GM12878 (cell line): ENCODE results near the gene C10orf71.

Experiments
- CTCF ChIP-seq, 3 experiments: IDR thresholded peaks in 2 of 3; conservative IDR thresholded peaks in 1 of 3; 2 replicates each; pipeline ENCODE4 v1.5.1; 2011; ENCODE audit warnings: low read depth in 3 of 3, low read length in 3 of 3, mild to moderate bottlenecking in 3 of 3, control low read depth in 2 of 3, moderate library complexity in 2 of 3, inconsistent platforms in 1 of 3, mixed read lengths in 1 of 3; ENCODE audit not compliant: control insufficient read depth in 2 of 3, insufficient read depth in 1 of 3; ENCODE audit errors: extremely low read depth in 1 of 3
- TF ChIP-seq, protein P1 (sequence below): IDR thresholded peaks from 2 replicates; pipeline ENCODE4 v1.6.1; 2012; ENCODE audit warnings: low read depth, low read length, improper control_type of control experiment

DNA sequence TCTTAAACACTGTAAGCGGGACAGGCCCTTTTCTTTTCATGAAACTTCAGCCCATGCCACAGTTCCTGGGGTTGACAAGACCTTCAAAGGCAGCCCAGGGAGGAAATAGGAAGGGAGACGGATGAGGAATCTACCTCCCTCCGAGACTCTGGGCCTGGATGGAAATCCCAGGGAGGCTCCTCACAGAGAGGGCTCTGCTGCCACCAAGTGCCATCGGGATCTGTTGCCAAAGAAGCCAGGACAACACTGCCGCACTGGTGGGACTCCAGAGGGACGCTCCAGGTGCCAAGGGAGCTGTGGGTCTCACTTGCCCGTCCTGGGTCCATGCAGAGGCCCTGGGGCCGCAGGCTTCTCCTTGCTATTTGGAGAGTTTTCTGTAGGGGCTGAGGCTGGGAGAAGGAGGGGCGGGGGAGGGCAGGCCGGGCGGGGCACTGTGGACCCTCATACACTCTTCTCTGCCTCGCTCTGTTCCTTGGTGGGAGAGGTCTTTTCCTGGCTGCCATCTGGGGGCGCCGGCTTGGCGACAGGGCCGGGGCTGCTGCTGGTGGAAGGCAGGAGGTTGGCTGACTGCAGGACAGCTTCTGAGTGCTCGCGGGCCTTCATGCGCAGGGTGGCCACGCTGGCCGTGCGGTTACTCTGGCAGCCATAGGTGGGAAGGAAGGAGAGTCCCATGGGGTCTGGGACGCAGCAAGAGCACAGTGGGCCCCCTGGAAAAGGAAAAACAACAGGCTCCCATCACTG lies 66.9 kb downstream of the C10orf71 start:
- TF ChIP-seq, protein P1, sequence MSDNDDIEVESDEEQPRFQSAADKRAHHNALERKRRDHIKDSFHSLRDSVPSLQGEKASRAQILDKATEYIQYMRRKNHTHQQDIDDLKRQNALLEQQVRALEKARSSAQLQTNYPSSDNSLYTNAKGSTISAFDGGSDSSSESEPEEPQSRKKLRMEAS = no peak
- 0 out of 6 replicates have a peak, but pooled peaks of 1 of the 3 experiments have one; percentile 6 for TF ChIP-seq CTCF (IDR thresholded peaks at IDR 0.05 in 2 of 3, conservative IDR thresholded peaks at IDR 0.05 in 1 of 3; ENCODE audit: control insufficient read depth in 2 of 3, extremely low read depth in 1 of 3, insufficient read depth in 1 of 3, low read depth in 3 of 3, low read length in 3 of 3)
